NCI-H2107 treated with DMSO at 0.1 percent for 48 hours (cell line): ENCODE measurements around the gene ZNF337.
"Not testable (repeated sequence)": the region's sequence is repeated elsewhere in the genome, so short reads cannot be mapped to it uniquely, and the experiment has no call there.

Source experiments
- DNase-seq: peaks from one replicate; lab custom pipeline; 2025; ENCODE audit not compliant: unreplicated experiment; lab: John Stamatoyannopoulos, UW

The ZNF337 gene

DNA sequence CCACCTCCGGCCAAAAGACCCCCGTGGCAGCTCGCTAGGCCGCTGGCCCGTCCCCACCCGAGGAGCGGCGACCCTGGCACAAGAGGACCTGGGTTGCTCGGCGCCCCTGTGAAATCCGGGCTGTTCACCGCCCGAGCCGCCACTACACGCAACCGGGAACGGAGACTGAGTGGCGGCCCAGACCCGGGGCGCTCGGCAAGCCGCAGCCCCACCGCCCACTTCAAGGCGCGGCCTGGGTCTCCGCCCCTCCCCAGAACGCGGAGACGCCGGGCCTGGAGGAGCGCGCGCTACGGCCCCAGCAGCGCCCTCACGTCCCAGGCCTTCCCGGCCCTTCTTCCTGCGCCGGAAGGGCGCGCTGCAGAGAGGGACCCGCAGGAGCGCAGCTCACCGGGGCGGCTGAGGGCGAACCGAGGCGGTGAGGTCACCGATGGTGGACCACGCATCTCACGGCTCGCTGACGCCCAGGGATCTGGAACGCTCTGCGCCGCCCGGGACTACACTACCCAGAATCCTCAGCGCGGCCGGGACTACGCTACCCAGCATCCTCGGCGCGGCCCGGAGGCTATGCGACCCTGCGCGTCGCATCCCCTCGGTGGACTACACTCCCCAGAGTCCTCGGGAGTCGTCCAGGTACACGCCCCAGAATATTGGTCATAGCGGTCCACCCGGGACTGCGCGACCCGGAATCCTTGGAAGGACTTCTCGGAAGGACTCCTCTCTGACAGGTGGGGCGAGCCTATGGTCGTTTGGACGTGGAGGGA is at the start of gene ZNF337:
ZNF337 (minus strand) TSS at position 483 of the 761 bp plus-strand sequence. CDS start 10,436 bp downstream, outside the sequence.
- DNase-seq: peak; percentile 19

DNA sequence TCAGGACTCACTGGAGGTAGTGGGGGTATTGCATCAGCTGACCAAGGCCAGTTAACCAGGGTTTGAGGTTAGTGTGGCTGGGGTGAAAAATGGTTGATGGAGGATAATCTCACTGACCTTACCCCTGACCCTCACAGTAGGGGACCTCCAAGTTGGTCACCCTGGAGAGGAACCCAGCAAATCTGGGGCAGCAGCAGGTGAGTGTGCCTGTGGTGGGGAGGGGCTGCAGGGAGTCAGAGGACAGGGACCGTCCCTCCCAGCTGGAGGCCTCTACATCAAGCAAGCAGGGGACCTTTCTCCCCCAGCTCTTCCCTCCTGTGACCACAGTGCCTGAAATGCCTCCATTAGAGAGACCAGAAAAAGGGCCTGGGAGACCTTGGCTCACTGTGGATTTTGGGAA is 49.1 kb upstream of the ZNF337 start:
- DNase-seq: no peak

DNA sequence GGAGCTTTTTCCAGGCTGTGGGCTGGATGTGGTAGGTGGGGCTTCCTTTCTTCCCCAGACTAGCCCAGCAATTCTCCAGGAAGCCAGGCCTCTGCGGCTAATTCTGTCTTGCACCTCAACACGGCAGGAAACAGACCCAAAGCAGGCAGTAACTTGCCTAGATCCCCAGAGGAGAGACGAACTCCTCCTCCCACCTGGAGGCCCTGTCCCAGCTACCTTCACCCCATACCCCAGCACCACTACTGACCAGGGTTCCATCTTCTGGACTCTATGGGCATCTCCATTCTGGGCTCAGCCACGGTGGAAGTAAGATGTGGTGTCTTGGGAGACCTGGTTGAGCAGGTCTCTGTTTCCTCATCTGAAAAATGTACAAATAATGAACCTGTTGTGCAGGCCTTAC is 48.4 kb upstream of the ZNF337 start:
- DNase-seq: no peak

GRCh38 chr20:25744261-25744660 is 47.6 kb upstream of the ZNF337 start:
- DNase-seq: no peak

GRCh38 chr20:25741088-25741487 is 44.4 kb upstream of the ZNF337 start:
- no peak for DNase-seq

DNA sequence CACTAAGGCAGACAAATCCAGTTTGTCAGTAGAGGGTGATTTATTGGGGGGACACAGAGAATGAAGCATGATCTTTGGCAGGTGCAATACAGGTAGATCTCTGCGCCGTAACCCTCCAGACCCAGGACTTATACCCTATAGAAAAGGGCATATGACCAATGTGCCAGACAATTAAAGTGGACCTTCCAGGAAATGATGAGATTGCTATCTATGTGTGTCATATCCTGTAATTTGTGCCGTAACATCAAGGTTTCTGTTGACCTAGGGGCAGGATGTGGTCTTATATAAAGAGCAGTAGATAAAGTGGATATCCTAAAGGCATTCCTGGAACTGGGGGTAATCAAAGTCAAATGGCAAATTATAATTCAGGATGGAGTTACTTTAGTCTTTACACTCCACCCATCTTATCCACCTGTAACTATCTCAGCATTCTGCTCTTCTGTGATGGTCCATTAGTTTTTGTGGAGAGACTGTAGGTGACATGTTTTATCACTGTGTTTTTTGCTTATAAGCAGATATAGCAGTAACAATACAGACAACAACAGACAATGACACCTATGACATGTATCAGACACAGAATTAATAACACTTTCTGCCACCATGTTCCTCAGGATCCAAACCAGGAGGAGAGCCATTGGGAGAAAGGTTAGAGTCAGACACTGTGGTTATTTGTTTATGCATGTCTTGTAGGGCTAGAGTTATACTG is 43.1 kb upstream of the ZNF337 start:
- no peak for DNase-seq

DNA sequence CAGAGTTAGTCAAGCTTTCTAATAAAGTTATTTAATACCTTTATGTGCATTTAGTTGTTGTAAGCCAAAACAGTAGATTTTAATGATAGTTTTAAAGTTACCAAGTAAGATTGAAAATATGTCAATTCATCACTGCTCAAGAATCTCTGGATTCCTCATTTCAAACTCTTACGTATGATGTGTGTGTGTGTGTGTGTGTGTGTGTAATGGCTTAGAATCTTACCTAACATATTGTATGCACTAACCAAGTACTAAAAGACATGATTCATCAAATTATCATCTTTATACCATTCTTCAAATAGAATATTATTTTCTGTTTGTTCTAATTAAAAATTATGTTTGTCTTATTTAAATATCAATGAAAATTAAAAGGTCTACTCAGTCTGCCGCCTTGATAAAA is 41.5 kb upstream of the ZNF337 start:
- DNase-seq: no peak

DNA sequence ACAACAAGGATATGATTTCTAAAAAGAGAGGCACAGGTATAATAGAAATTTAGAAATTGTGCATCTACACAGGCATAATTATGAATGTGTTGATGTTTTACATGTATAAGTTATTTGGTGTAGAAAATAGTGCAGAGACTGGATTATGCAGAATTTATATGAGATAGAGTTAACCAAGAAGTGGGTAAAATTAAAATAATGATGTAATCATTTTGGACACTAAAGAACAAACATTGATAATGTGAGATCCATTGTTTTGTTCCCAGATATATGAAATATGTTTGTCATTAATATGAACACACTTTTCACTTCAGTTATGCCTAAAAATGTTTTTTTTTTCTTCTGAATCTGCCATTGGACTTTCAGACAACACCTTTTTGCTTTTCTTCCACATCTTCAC is 37.2 kb upstream of the ZNF337 start:
- DNase-seq: no peak

DNA sequence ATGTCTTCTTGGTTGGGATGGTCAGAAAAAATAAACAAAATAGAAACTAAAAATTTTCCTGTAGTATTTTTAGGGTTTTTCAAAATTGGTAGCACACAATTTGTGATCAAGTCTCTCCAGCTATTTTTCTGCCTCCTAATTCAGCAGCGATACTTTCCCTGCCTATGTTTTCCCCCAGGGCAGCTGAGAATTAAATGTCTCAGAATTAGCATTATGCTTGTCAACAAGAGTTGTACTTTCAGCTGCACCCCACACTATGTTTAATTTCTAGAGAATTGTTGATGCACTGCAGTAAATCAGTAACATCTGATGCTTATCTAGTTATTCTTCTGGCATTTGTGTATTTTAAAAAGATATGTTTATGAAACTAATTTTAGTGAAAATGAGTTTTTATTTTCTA is 34.2 kb upstream of the ZNF337 start:
- DNase-seq: no peak

DNA sequence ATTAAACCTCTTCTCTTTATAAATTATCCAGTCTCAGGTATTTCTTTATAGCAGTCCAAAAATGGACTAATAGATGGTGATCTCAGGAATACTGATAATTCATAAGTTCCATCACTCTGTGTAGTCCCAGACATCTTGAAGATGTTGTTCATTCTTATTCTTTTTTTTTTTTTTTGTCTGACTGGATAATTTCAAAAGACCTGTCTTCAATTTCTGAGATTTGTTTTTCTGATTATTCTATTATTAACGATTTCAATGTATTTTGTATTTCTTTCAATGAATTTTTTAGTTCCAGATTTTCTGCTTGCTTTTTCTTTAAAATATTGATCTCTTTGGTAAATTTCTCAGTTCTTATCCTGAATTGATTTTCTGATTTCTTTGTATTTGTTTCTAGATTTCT is 29.7 kb upstream of the ZNF337 start:
- DNase-seq: no peak

GRCh38 chr20:25725639-25726038 is 29.0 kb upstream of the ZNF337 start:
- no peak for DNase-seq

GRCh38 chr20:25723975-25724374 is 27.3 kb upstream of the ZNF337 start:
- DNase-seq: no peak

- no peak for DNase-seq
Observed at GRCh38 chr20:25720285-25720684, 23.6 kb upstream of the ZNF337 start.

DNA sequence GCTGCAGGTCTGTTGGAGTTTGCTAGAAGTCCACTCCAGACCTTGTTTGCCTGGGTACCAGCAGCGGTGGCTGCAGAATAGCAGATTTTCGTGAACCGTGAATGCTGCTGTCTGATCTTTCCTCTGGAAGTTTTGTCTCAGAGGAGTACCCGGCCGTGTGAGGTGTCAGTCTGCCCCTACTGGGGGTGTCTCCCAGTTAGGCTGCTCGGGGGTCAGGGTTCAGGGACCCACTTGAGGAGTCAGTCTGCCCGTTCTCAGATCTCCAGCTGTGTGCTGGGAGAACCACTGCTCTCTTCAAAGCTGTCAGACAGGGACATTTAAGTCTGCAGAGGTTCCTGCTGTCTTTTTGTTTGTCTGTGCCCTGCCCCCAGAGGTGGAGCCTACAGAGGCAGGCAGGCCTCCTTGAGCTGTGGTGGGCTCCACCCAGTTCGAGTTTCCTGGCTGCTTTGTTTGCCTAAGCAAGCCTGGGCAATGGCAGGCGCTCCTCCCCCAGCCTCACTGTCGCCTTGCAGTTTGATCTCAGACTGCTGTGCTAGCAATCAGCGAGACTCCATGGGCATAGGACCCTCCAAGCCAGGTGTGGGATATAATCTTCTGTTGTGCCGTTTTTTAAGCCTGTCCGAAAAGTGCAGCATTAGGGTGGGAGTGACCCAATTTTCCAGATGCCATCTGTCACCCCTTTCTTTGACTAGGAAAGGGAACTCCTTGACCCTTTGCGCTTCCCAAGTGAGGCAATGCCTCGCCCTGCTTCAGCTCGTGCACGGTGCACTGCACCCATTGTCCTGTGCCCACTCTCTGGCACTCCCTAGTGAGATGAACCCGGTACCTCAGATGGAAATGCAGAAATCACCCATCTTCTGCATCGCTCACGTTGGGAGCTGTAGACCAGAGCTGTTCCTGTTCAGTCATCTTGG is 22.5 kb upstream of the ZNF337 start:
- DNase-seq: not testable (repeated sequence)

DNA sequence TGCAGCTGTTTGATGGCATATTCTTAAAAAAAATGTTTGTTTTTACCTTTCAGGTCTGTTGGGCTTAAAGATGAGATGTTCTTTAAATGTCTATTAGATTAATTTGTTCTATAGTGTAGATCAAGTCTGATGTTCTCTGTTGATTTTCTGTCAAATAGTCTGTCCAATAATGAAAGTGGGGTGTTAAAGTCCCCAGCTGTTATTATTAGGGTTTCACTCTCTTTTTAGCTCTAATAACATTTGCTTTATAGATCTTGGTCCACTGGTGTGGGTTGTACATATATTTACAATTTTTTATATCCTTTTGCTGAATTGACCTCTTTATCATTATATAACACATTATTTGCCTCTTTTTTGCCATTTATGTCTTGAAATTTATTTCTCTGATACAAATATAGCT is 11.0 kb upstream of the ZNF337 start:
- no peak for DNase-seq

DNA sequence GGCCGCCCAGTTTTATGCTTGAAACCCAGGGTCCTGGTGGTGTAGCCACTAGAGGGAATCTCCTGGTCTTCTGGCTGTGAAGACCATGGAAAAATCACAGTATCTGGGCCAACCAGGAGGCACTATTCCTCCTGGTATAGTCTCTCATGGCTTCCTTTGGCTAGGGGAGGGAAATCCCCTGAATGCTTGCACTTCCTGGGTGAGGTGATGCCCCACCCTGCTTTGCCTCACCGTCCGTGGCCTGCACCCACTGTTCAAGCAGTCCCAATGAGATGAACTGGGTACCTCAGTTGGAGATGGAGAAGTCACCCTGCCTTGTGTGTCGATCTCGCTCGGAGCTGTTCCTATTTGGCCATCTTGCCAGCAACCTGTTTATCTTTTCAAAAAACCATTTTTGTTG is 10.1 kb upstream of the ZNF337 start:
- DNase-seq: no peak

GRCh38 chr20:25705830-25706351 is 9.2 kb upstream of the ZNF337 start:
- DNase-seq: no peak

DNA sequence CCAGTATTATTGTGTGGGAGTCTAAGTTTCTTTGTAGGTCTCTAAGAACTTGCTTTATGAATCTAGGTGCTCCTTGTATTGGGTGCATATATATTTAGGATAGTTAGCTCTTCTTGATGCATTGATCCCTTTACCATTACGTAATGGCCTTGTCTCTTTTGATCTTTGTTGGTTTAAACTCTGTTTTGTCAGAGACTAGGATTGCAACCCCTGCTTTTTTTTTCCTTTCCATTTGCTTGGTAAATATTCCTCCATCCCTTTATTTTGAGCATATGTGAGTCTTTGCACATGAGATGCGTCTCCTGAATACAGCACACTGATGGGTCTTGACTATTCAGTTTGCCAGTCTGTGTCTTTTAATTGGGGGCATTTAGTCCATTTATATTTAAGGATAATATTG is 7.7 kb upstream of the ZNF337 start:
- not testable (repeated sequence) for DNase-seq

DNA sequence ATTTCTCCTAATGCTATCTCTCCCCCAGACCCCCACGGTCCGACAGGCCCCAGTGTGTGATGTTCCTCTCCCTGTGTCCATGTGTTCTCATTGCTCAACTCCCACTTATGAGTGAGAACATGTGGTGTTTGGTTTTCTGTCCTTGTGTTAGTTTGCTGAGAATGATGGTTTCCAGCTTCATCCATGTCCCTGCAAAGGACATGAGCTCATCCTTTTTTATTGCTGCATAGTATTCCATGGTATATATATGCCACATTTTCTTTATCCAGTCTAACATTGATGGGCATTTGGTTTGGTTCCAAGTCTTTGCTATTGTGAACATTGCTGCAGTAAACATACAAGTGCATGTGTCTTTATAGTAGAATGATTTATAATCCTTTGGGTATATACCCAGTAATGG is 4.2 kb upstream of the ZNF337 start:
- not testable (repeated sequence) for DNase-seq

GRCh38 chr20:25699914-25700313 is 3.3 kb upstream of the ZNF337 start:
- no peak for DNase-seq

GRCh38 chr20:25697132-25697446 is 436 bp upstream of the ZNF337 start:
- DNase-seq: no peak
